WI38 (cell line): ENCODE data around the gene CST4.
"Not testable (repeated sequence)": the region's sequence is repeated elsewhere in the genome, so short reads cannot be mapped to it uniquely, and the experiment has no call there.

ENCODE experiments used
- H3K4me3 ChIP-seq: 2 replicates; pipeline ENCODE4 v1.5.1; 2011; ENCODE audit warnings: low read depth, mild to moderate bottlenecking, control low read depth, low read length
- TF ChIP-seq, protein P1 (sequence below): IDR thresholded peaks from 2 replicates; pipeline ENCODE4 v1.5.1; 2012; ENCODE audit warnings: low read depth, mild to moderate bottlenecking, control low read depth, low read length

The CST4 gene, protein sequence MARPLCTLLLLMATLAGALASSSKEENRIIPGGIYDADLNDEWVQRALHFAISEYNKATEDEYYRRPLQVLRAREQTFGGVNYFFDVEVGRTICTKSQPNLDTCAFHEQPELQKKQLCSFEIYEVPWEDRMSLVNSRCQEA

DNA sequence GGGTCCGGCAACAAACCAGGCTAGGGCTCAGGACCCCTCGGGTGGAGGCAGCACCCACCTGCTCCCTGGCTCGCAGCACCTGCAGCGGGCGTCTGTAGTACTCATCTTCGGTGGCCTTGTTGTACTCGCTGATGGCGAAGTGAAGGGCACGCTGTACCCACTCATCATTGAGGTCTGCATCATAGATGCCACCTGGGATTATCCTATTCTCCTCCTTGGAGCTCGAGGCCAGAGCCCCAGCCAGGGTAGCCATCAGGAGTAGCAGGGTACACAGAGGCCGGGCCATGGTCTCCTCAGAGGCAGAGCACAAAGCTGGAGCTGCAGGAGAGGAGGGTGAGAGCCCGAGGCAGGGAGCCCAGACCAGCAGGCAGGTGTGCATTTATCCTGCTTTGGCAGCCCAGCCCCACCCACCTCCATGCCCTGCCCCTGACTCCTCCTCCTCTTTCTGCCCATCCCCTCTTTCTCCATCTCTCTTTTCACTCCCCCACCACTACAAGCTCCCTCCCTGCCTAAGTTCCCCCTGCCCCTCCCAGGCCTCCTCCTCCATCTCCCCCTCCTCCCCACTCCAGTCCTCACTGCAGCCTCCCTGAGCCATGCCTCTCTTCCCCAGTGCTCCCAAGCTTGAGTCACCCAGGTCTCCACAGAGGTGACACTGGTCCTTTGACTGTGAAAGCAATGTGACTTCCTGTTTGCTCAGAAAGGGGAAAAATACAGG is at the start of gene CST4:
CST4 (minus strand) TSS at position 355 of the 715 bp plus-strand sequence; CDS start at position 286, 69 bp downstream.
- H3K4me3 ChIP-seq: not testable (repeated sequence)

DNA sequence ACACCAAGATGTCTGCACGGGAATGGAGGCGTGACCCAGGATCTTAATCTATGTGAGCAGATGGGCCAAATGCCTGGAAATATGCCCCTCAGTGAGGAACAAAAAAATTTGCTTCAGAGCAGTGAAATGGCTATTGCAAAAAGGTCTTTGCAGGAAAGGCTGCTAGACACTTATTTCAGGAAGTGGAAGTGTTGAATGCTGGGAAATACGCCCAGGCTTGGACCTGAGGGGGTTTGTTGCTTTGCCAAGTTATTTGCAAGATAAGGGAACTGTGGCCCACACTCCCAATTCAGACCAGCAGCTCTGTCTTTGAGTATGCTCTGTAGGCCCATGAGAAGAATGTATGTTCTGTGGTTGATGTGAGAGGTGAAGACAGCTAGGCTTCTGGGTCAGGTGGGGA is 46.6 kb upstream of the CST4 start:
- not testable (repeated sequence) for H3K4me3 ChIP-seq

DNA sequence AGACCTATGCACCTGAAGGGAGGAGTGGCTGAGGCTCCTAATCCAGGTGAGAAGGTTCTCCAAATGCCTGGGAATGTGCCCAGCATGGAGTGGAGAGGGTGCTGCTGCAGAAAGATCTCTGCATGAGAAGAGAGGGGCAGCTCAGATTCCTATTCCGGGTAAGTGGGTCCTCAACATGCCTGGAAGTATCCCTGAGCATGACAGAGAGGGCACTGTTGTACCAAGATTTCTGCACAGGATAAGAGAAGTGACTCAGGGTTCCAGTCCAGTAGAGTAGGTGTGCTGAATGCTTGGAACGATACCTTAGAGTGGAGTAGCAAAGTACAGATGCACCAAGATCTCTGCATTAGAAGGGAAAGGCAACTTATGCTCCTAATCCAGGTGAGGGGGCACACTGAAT is 46.1 kb upstream of the CST4 start:
- H3K4me3 ChIP-seq: not testable (repeated sequence)

DNA sequence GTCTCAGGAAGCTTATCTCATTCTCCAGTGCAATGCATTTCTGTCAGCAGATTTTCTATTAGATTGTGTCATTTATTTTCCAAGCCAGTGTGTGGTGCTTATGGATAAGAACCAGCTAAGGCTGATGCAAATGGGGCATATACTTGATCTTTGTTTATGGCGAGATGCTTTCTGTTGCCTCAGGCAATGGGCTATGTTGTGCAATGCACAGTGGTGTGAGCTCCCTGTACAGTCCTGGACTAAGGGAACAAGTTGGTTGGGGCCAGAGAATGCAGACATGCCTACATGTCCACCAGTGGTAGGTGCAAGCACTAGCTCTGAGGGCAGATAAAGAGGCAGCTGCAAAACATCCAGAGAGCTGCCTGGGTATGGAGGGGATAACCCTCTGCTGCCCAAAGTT is 45.6 kb upstream of the CST4 start:
- not testable (repeated sequence) for H3K4me3 ChIP-seq

DNA sequence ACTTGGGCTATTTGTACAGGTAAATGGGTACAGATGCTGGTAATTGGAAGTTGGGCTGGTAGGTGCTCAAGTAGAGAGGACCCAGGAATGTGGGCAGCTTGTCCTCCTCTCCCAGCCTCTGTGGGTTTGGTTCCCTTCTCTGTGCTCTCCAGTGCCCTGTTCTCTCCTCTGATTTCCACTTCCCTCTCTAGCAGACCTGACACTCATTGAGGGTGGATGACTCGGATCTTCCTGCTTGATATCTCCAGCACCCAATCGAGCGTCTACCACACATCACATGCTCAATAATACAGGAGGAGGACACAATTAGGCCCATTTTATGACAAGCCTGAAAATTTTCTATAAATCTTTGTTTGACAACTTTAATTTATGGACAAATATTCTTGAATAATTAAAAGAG is 38.2 kb upstream of the CST4 start:
- TF ChIP-seq, protein P1, sequence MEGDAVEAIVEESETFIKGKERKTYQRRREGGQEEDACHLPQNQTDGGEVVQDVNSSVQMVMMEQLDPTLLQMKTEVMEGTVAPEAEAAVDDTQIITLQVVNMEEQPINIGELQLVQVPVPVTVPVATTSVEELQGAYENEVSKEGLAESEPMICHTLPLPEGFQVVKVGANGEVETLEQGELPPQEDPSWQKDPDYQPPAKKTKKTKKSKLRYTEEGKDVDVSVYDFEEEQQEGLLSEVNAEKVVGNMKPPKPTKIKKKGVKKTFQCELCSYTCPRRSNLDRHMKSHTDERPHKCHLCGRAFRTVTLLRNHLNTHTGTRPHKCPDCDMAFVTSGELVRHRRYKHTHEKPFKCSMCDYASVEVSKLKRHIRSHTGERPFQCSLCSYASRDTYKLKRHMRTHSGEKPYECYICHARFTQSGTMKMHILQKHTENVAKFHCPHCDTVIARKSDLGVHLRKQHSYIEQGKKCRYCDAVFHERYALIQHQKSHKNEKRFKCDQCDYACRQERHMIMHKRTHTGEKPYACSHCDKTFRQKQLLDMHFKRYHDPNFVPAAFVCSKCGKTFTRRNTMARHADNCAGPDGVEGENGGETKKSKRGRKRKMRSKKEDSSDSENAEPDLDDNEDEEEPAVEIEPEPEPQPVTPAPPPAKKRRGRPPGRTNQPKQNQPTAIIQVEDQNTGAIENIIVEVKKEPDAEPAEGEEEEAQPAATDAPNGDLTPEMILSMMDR: no peak
- no peak overlapping the region for H3K4me3 ChIP-seq

DNA sequence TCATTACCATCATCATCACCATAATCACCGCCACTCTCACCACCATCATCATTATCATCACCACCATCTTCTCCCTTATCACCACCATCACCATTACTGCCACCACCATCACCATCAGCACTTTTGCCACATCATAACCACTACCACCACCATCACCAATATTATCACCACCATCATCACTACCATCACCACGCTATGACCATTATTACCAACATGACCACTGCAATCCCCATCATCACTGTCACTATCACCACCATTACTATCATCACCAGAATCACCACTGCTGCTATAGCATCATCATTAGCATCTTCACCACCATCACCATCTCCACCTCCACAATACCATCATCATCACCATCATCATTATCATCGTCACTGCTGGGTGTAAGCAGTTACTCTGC is 36.3 kb upstream of the CST4 start:
- H3K4me3 ChIP-seq: no peak overlapping the region
- TF ChIP-seq, protein P1: no peak

DNA sequence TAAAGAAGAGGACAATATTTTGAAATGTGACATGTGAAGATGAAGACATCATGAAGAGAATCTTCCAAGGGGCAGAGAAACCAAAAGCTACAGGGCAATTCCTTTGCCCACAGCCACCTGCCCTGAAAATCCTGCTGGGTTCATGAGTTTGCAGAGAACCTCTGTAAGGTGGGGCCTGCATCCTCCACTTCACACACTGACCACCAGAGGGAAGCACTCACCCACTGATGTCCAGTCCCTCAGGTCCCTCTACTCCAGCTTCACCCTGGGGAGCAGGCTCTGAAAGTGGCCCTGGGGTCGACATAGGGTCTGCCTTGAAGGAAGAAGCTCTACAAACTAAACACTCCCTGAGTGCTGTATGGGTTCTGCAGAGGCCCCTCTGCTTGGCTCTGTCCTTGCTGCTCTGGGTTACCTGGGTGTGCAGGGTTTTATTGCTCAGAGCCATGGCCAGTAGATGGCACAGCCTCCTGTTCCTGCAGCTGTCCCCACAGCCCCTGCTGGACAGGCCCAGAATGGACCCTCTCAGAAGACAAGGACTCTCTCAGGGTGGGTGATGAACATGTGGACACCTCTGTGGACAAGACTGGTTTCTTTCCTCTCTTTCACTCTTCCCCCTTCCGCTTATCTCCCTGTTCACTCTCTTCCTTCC is 34.9 kb upstream of the CST4 start:
- not testable (repeated sequence) for H3K4me3 ChIP-seq
- TF ChIP-seq, protein P1: peak; percentile 51; the same call in 1 of the 2 replicates

DNA sequence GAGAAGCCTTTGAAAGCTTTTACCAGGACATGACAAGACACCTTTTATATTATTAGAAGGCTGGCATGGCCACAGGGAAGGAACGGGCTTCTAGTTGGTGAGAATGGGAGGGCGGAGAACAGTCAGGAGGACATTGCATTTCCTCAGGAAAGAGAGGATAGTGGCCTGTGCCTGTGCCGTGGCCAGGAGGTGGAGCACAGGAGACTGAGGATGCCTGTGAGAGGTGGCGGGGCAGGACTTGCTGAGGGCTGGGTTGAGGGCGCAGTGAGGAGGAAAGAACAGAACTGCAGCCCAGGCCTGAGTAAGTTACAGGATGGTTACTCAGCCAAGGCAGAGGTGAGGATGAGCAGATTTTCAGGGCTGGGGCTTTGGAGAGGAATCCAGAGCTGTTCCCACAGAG is 34.0 kb upstream of the CST4 start:
- not testable (repeated sequence) for H3K4me3 ChIP-seq

DNA sequence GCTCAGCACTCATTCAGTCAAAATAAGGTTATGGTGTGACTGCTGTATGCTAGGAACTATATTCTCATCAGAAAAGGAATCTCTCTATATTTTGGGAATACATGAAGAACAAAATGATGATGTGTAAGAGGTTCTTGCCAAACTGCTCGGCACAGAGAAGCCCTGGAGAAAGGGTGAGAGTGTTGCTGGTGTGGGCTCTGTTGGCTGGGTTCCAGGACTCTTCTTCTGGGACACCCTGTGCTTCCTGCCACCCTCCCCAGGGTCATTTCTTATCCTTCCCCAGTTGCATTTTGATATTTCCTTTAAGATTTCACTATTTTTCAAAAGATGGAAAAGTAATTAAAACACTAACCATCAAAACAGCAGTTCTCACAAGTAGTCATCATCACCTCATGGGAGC is 33.1 kb upstream of the CST4 start:
- no peak overlapping the region for H3K4me3 ChIP-seq
- TF ChIP-seq, protein P1: no peak

DNA sequence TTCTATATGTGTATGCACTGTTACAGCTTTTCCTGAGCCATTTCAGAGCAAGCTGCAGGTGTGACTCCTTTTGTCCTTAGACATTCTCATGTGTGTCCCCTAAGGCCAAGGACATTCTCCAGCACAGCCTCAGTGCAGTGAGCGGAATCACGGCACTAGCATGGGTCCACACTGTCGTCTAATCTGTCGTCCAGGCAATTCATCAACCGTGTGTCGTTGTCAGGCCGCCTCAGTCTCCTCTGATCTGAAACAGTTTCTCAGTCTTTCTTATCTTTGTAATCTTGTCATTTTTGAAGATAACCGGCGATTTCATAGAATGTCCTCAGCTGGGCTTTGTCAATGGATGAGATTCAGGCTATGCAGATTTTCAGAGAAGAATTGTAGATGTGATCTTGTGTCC is 30.5 kb upstream of the CST4 start:
- not testable (repeated sequence) for H3K4me3 ChIP-seq

DNA sequence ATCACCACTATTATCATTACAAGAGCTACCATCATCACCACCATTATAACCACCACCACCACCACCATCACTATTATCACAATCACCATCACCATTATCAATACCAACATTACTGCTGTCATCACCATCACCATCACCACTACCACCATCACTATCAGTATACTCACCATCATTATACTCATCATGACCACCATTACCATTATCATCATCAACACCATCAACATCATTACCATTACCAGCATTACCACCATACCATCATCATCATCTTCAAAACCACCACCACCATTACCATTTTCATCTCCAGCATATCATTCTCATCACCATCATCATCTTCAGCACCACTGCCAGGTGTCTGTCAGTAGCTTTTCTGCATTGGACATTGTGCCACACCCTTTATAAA is 22.9 kb upstream of the CST4 start:
- not testable (repeated sequence) for H3K4me3 ChIP-seq
